ENCODE measurements around the gene EIF2S3B.

EIF2S3B gene

GRCh38 chr12:10501030-10501429 is 4.7 kb upstream of the EIF2S3B start:
- Histone ChIP-seq H3K4me1 (ENCODE audit: control insufficient read depth in 5 of 5, insufficient read depth in 5 of 5, low read length in 5 of 5) (no peaks in the 10 kb centered on the region), H3K36me3 (ENCODE audit: control insufficient read depth in 5 of 5, insufficient read depth in 5 of 5, low read length in 5 of 5) (no peaks in the 10 kb centered on the region), H3K27me3 (ENCODE audit: control insufficient read depth in 5 of 5, insufficient read depth in 4 of 5, low read length in 5 of 5) (no peaks in the 10 kb centered on the region), H3K9ac (ENCODE audit: low read length in 5 of 5) (no peak overlapping the region), H3K4me3 (ENCODE audit: low read depth in 1 of 5, low read length in 5 of 5) (no peak overlapping the region), H3K9me3 (ENCODE audit: control insufficient read depth in 5 of 5, low read length in 5 of 5) (no peaks in the 10 kb centered on the region), H3K27ac (ENCODE audit: low read depth, low read length) (no peak overlapping the region)

DNA sequence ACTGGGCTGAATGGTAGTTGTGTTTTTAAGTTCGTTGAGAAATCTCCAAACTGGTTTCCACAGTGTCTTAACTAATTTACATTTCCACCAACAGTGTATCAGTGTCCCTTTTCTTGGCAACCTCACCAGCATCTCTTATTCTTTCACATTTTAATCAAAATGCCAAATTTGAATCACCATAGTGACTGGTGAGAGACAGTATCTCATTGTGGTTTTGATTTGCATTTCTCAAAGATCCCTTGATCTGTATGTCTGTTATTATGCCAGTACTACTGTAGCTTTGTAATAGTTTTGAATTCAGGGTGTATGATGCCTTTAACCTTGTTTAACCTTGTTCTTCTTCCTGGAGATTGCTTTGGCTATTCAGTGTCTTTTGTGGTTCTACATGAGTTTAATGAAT is 2.2 kb upstream of the EIF2S3B start:
- H3K27me3 ChIP-seq (ENCODE audit: control insufficient read depth in 5 of 5, insufficient read depth in 4 of 5, low read length in 5 of 5) = no peaks in the 10 kb centered on the region
- no peak overlapping the region for H3K4me3 ChIP-seq (ENCODE audit: low read depth in 1 of 5, low read length in 5 of 5)
- H3K4me1 ChIP-seq (ENCODE audit: control insufficient read depth in 5 of 5, insufficient read depth in 5 of 5, low read length in 5 of 5) = no peaks in the 10 kb centered on the region
- H3K9me3 ChIP-seq (ENCODE audit: control insufficient read depth in 5 of 5, low read length in 5 of 5) = peaks cover 0 to 5% (median 0%) of the 10 kb centered on the region in 5 donors
- H3K27ac ChIP-seq (ENCODE audit: low read depth, low read length) = no peak overlapping the region
- H3K36me3 ChIP-seq (ENCODE audit: control insufficient read depth in 5 of 5, insufficient read depth in 5 of 5, low read length in 5 of 5) = no peaks in the 10 kb centered on the region
- H3K9ac ChIP-seq (ENCODE audit: low read length in 5 of 5) = no peak overlapping the region

DNA sequence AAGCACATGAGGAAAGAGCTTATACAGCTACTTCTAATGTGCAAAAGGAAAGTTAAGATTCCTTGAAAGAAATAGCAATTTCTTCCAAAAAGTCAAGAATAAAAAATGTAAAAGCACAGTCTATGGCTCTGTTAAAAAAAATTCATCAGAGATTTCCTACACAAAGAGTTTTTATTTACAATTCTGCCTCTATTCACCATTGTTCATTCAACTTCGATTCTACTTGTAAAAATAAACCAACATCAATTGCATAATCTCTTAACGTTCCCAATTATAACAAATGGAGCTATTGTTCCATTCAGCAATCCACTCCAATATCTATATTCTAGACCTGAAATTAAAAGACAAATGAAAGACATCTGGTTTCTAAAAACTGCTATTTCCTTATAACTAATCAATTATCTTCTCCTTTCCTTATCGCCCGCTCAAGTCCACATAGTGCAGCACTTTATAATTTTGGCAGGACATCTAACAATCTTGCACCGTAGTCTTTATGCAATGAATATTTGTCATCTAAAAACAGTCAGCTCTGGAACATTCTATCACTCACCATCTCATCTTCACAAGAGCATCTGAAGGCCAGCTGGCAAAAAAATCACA is 6.2 kb downstream of the EIF2S3B start:
- Histone ChIP-seq H3K9ac (ENCODE audit: low read length in 5 of 5) (no peak overlapping the region), H3K36me3 (ENCODE audit: control insufficient read depth in 5 of 5, insufficient read depth in 5 of 5, low read length in 5 of 5) (no peaks in the 10 kb centered on the region), H3K9me3 (ENCODE audit: control insufficient read depth in 5 of 5, low read length in 5 of 5) (peaks cover 0 to 5% (median 0%) of the 10 kb centered on the region in 5 donors), H3K4me1 (ENCODE audit: control insufficient read depth in 5 of 5, insufficient read depth in 5 of 5, low read length in 5 of 5) (no peaks in the 10 kb centered on the region), H3K4me3 (ENCODE audit: low read depth in 1 of 5, low read length in 5 of 5) (no peak overlapping the region), H3K27me3 (ENCODE audit: control insufficient read depth in 5 of 5, insufficient read depth in 4 of 5, low read length in 5 of 5) (no peaks in the 10 kb centered on the region), H3K27ac (ENCODE audit: low read depth, low read length) (no peak overlapping the region)

GRCh38 chr12:10512798-10513197 is 7.1 kb downstream of the EIF2S3B start:
- Histone ChIP-seq H3K36me3 (ENCODE audit: control insufficient read depth in 5 of 5, insufficient read depth in 5 of 5, low read length in 5 of 5) (no peaks in the 10 kb centered on the region), H3K4me1 (ENCODE audit: control insufficient read depth in 5 of 5, insufficient read depth in 5 of 5, low read length in 5 of 5) (no peaks in the 10 kb centered on the region), H3K9ac (ENCODE audit: low read length in 5 of 5) (no peak overlapping the region), H3K9me3 (ENCODE audit: control insufficient read depth in 5 of 5, low read length in 5 of 5) (peaks cover 0 to 4% (median 0%) of the 10 kb centered on the region in 5 donors), H3K4me3 (ENCODE audit: low read depth in 1 of 5, low read length in 5 of 5) (no peak overlapping the region), H3K27me3 (ENCODE audit: control insufficient read depth in 5 of 5, insufficient read depth in 4 of 5, low read length in 5 of 5) (no peaks in the 10 kb centered on the region), H3K27ac (ENCODE audit: low read depth, low read length) (no peak overlapping the region)

DNA sequence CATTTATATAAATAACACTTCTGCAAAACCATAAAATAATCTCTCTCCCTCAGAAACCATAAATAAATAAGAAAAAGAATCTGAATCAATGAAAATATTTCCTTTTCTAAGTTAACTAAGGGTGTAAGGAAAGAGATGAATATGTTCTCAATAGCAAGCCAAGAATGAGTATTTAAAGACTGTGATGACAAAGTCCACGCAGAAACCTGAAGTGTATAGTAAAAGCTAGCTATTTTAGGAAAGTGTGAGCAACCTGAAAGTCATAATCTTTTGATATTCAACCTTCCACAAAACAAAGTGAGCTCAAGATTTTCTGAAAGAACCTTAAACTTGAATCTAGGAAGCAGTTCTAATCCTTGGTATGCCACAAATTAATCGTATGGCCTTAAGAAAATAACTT is 15.9 kb downstream of the EIF2S3B start:
- H3K9ac ChIP-seq (ENCODE audit: low read length in 5 of 5) = no peak overlapping the region
- no peaks in the 10 kb centered on the region for H3K27me3 ChIP-seq (ENCODE audit: control insufficient read depth in 5 of 5, insufficient read depth in 4 of 5, low read length in 5 of 5)

GRCh38 chr12:10528174-10528953 is 22.7 kb downstream of the EIF2S3B start:
- no peak overlapping the region for H3K9ac ChIP-seq (ENCODE audit: low read length in 5 of 5)
- H3K27ac ChIP-seq (ENCODE audit: low read depth, low read length) = no peak overlapping the region
- no peaks in the 10 kb centered on the region for H3K36me3 ChIP-seq (ENCODE audit: control insufficient read depth in 5 of 5, insufficient read depth in 5 of 5, low read length in 5 of 5)
- no peaks in the 10 kb centered on the region for H3K4me1 ChIP-seq (ENCODE audit: control insufficient read depth in 5 of 5, insufficient read depth in 5 of 5, low read length in 5 of 5)
- H3K27me3 ChIP-seq (ENCODE audit: control insufficient read depth in 5 of 5, insufficient read depth in 4 of 5, low read length in 5 of 5) = no peaks in the 10 kb centered on the region
- H3K9me3 ChIP-seq (ENCODE audit: control insufficient read depth in 5 of 5, low read length in 5 of 5) = no peaks in the 10 kb centered on the region
- no peak overlapping the region for H3K4me3 ChIP-seq (ENCODE audit: low read depth in 1 of 5, low read length in 5 of 5)

More for the DNA sequence above, 15.9 kb downstream of the EIF2S3B start:
- no peak overlapping the region for H3K27ac ChIP-seq (ENCODE audit: low read depth, low read length)
- no peaks in the 10 kb centered on the region for H3K4me1 ChIP-seq (ENCODE audit: control insufficient read depth in 5 of 5, insufficient read depth in 5 of 5, low read length in 5 of 5)
- no peaks in the 10 kb centered on the region for H3K9me3 ChIP-seq (ENCODE audit: control insufficient read depth in 5 of 5, low read length in 5 of 5)
- no peaks in the 10 kb centered on the region for H3K36me3 ChIP-seq (ENCODE audit: control insufficient read depth in 5 of 5, insufficient read depth in 5 of 5, low read length in 5 of 5)
- no peak overlapping the region for H3K4me3 ChIP-seq (ENCODE audit: low read depth in 1 of 5, low read length in 5 of 5)

DNA sequence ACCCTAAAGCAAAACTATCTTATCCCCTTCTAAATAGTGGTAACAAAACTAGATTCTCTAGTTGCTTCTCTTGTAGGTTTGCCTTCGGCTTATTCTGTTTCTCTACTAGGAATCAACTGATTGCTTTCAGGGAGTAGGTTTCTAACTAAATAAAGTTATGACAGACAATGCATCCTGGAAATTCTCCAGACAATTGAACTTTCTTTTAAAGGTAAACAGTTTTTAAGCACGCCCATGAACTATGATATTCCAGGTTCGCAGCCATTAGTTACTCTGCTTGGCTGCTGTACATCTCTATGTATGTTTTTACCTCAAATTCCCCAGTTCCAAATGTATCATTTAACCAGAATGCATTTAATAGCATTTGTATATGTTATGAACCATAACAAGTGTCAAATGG is 23.9 kb downstream of the EIF2S3B start:
- Histone ChIP-seq H3K4me3 (ENCODE audit: low read depth in 1 of 5, low read length in 5 of 5) (no peak overlapping the region), H3K27me3 (ENCODE audit: control insufficient read depth in 5 of 5, insufficient read depth in 4 of 5, low read length in 5 of 5) (no peaks in the 10 kb centered on the region), H3K4me1 (ENCODE audit: control insufficient read depth in 5 of 5, insufficient read depth in 5 of 5, low read length in 5 of 5) (no peaks in the 10 kb centered on the region), H3K9ac (ENCODE audit: low read length in 5 of 5) (no peak overlapping the region), H3K36me3 (ENCODE audit: control insufficient read depth in 5 of 5, insufficient read depth in 5 of 5, low read length in 5 of 5) (no peaks in the 10 kb centered on the region), H3K27ac (ENCODE audit: low read depth, low read length) (no peak overlapping the region), H3K9me3 (ENCODE audit: control insufficient read depth in 5 of 5, low read length in 5 of 5) (no peaks in the 10 kb centered on the region)

DNA sequence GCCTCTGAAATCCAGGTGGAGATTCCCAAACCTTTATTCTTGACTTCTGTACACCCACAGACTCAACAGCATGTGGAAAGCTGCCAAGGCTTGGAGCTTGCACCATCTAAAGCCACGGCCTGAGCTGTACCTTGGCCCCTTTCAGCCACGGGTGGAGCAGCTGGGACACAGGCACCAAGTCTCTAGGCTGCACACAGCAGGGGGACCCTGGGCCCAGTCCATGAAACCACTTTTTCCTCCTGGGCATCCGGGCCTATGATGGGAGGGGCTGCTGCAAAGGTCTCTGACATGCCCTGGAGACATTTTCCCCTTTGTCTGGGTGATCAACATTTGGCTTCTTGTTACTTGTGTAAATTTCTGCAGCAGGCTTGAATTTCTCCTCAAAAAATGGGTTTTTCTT is 32.0 kb downstream of the EIF2S3B start:
- Histone ChIP-seq H3K27ac (ENCODE audit: low read depth, low read length) (no peak overlapping the region), H3K4me1 (ENCODE audit: control insufficient read depth in 5 of 5, insufficient read depth in 5 of 5, low read length in 5 of 5) (no peaks in the 10 kb centered on the region), H3K9me3 (ENCODE audit: control insufficient read depth in 5 of 5, low read length in 5 of 5) (no peaks in the 10 kb centered on the region), H3K27me3 (ENCODE audit: control insufficient read depth in 5 of 5, insufficient read depth in 4 of 5, low read length in 5 of 5) (no peaks in the 10 kb centered on the region), H3K9ac (ENCODE audit: low read length in 5 of 5) (no peak overlapping the region), H3K36me3 (ENCODE audit: control insufficient read depth in 5 of 5, insufficient read depth in 5 of 5, low read length in 5 of 5) (no peaks in the 10 kb centered on the region), H3K4me3 (ENCODE audit: low read depth in 1 of 5, low read length in 5 of 5) (no peak overlapping the region)

GRCh38 chr12:10540776-10541205 is 35.1 kb downstream of the EIF2S3B start:
- no peak overlapping the region for H3K9ac ChIP-seq (ENCODE audit: low read length in 5 of 5)

GRCh38 chr12:10543499-10543898 is 37.8 kb downstream of the EIF2S3B start:
- H3K36me3 ChIP-seq (ENCODE audit: control insufficient read depth in 5 of 5, insufficient read depth in 5 of 5, low read length in 5 of 5) = no peaks in the 10 kb centered on the region
- H3K4me3 ChIP-seq (ENCODE audit: low read depth in 1 of 5, low read length in 5 of 5) = no peak overlapping the region
- no peaks in the 10 kb centered on the region for H3K9me3 ChIP-seq (ENCODE audit: control insufficient read depth in 5 of 5, low read length in 5 of 5)
- no peak overlapping the region for H3K9ac ChIP-seq (ENCODE audit: low read length in 5 of 5)
- no peaks in the 10 kb centered on the region for H3K27me3 ChIP-seq (ENCODE audit: control insufficient read depth in 5 of 5, insufficient read depth in 4 of 5, low read length in 5 of 5)
- no peaks in the 10 kb centered on the region for H3K4me1 ChIP-seq (ENCODE audit: control insufficient read depth in 5 of 5, insufficient read depth in 5 of 5, low read length in 5 of 5)
- no peak overlapping the region for H3K27ac ChIP-seq (ENCODE audit: low read depth, low read length)

More at GRCh38 chr12:10540776-10541205, 35.1 kb downstream of the EIF2S3B start:
- no peak overlapping the region for H3K4me3 ChIP-seq (ENCODE audit: low read depth in 1 of 5, low read length in 5 of 5)
- H3K9me3 ChIP-seq (ENCODE audit: control insufficient read depth in 5 of 5, low read length in 5 of 5) = no peaks in the 10 kb centered on the region
- H3K27me3 ChIP-seq (ENCODE audit: control insufficient read depth in 5 of 5, insufficient read depth in 4 of 5, low read length in 5 of 5) = no peaks in the 10 kb centered on the region
- no peak overlapping the region for H3K27ac ChIP-seq (ENCODE audit: low read depth, low read length)
- no peaks in the 10 kb centered on the region for H3K36me3 ChIP-seq (ENCODE audit: control insufficient read depth in 5 of 5, insufficient read depth in 5 of 5, low read length in 5 of 5)
- no peaks in the 10 kb centered on the region for H3K4me1 ChIP-seq (ENCODE audit: control insufficient read depth in 5 of 5, insufficient read depth in 5 of 5, low read length in 5 of 5)

All from subcutaneous abdominal adipose tissue (tissue), 5 donors.